Brain microvascular endothelial cell (primary cell): ENCODE data around the gene DDX41.

Experiments used
- DNase-seq: peaks from one replicate; pipeline ENCODE4 v3.0.0-alpha.2; 2020
- H3K27ac ChIP-seq: fragments of 250-450 bp; sonication (Bioruptor Pico); 2 replicates; pipeline ENCODE4 v1.5.1; 2020; ENCODE audit warnings: mild to moderate bottlenecking, moderate library complexity
- H3K27me3 ChIP-seq: fragments of 250-450 bp; sonication (Bioruptor Pico); replicated peaks from 2 replicates; pipeline ENCODE4 v1.5.1; 2020; ENCODE audit warnings: mild to moderate bottlenecking
- H3K36me3 ChIP-seq: fragments of 250-450 bp; sonication (Bioruptor Pico); replicated peaks from 2 replicates; pipeline ENCODE4 v1.5.1; 2020; ENCODE audit warnings: mild to moderate bottlenecking
- H3K4me3 ChIP-seq: 2 replicates; pipeline ENCODE4 v1.5.1; 2011; ENCODE audit warnings: low read depth, mild to moderate bottlenecking, control low read depth, low read length, moderate library complexity
- in situ Hi-C: cut with HindIII; loops from 2 replicates; pipeline ENCODE4 v1.10.0; 2017; ENCODE audit warnings: low sequenced_read_pairs, low pct_ligation_motif_present
- TF ChIP-seq, protein P1 (sequence below): IDR thresholded peaks from 2 replicates; pipeline ENCODE4 v1.5.1; 2011; ENCODE audit warnings: low read depth, mild to moderate bottlenecking, moderate library complexity, low read length, control low read depth, inconsistent platforms; ENCODE audit errors: missing control alignments

The DDX41 gene

GRCh38 chr5:177531209-177531940 is 14.6 kb upstream of the DDX41 start:
- TF ChIP-seq, protein P1, sequence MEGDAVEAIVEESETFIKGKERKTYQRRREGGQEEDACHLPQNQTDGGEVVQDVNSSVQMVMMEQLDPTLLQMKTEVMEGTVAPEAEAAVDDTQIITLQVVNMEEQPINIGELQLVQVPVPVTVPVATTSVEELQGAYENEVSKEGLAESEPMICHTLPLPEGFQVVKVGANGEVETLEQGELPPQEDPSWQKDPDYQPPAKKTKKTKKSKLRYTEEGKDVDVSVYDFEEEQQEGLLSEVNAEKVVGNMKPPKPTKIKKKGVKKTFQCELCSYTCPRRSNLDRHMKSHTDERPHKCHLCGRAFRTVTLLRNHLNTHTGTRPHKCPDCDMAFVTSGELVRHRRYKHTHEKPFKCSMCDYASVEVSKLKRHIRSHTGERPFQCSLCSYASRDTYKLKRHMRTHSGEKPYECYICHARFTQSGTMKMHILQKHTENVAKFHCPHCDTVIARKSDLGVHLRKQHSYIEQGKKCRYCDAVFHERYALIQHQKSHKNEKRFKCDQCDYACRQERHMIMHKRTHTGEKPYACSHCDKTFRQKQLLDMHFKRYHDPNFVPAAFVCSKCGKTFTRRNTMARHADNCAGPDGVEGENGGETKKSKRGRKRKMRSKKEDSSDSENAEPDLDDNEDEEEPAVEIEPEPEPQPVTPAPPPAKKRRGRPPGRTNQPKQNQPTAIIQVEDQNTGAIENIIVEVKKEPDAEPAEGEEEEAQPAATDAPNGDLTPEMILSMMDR: no peak
- peaks cover 55% of the 10 kb centered on the region for H3K36me3 ChIP-seq
- in situ Hi-C loops: no loop called here
- no peak overlapping the region for H3K4me3 ChIP-seq
- no peaks in the 10 kb centered on the region for H3K27me3 ChIP-seq
- DNase-seq: no peak
- H3K27ac ChIP-seq: no peak overlapping the region

GRCh38 chr5:177530638-177531037 is 13.9 kb upstream of the DDX41 start:
- TF ChIP-seq, protein P1: no peak
- no peak overlapping the region for H3K27ac ChIP-seq
- in situ Hi-C loops: no loop called here
- no peaks in the 10 kb centered on the region for H3K27me3 ChIP-seq
- no peak for DNase-seq
- peaks cover 56% of the 10 kb centered on the region for H3K36me3 ChIP-seq
- no peak overlapping the region for H3K4me3 ChIP-seq

DNA sequence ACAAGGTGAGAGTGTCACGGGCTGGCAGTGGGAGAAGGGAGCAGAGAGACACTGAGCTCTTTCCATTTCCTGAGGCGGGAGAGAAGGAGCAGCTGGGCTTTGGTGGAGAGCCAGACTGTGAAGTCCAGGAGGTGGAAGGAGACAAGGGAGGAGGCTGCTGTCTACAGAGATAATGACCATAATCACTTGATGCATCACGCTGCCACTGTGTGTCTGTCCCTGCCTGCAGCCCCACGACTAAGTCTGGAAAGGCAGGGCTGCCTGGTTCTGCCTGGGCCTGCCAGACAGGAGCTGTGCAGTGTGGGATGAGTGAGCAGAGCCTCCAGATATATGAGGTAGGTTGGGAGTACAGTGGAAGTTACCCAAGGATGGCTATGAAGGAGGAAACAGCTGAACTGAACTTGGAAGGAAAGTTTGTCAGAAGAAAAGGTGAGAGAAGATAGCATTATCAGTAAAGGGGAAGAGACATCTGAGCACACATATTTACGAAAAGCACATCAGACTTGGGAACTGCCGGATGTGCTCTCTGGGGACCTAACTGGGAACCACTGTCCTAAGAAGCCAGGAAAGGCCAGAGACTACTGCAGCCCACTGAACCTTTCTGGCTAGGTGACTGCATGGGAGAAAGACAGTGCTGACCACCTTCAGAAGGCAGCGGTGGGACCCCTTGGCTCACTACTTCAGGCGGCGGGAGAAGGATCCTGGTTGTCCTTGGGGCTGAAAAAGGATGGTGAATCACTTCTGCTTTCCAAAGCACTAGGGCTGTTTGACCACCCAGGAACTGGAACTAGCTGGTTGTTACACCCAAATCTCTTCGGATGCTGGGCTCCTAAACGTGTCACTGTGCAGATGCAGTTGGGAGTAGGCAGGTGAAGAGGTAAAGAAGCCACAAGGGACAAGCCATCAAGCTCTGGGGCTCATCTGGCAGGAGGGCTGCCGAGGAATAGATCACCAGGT is 12.8 kb upstream of the DDX41 start:
- TF ChIP-seq, protein P1: no peak
- in situ Hi-C loops: no loop called here

GRCh38 chr5:177528631-177529030 is 11.9 kb upstream of the DDX41 start:
- no peak overlapping the region for H3K27ac ChIP-seq
- no peaks in the 10 kb centered on the region for H3K27me3 ChIP-seq
- peaks cover 70% of the 10 kb centered on the region for H3K36me3 ChIP-seq
- TF ChIP-seq, protein P1: no peak
- H3K4me3 ChIP-seq: no peak overlapping the region
- in situ Hi-C loops: no loop called here
- DNase-seq: no peak

More for the DNA sequence above, 12.8 kb upstream of the DDX41 start:
- Histone ChIP-seq H3K36me3 (peaks cover 65% of the 10 kb centered on the region), H3K27ac (no peak overlapping the region), H3K4me3 (no peak overlapping the region), H3K27me3 (no peaks in the 10 kb centered on the region)
- DNase-seq: no peak

- no peak for DNase-seq
- Histone ChIP-seq H3K27me3 (no peaks in the 10 kb centered on the region), H3K36me3 (peaks cover 67% of the 10 kb centered on the region), H3K4me3 (no peak overlapping the region), H3K27ac (no peak overlapping the region)
- TF ChIP-seq, protein P1: no peak
- in situ Hi-C loops: no loop called here
Measured at GRCh38 chr5:177527595-177527994, 10.8 kb upstream of the DDX41 start.
